Stomach (tissue), 9 donors: ENCODE results near the gene STAT5A. TPM values are rescaled to one million over a fixed set of nuclear protein-coding genes. Genes with fewer than 3 reads are reported as not detected.
"Not testable (repeated sequence)": the region's sequence is repeated elsewhere in the genome, so short reads cannot be mapped to it uniquely, and the experiment has no call there.

ENCODE experiments used
- DNase-seq, 2 donors: peaks; one replicate each; pipeline versions ENCODE4 v3.0.0 to v3.0.0-alpha.2; 2013 to 2019
- H3K27ac ChIP-seq, 5 donors: fragments of 200-600 bp in 4 of 5; sonication (generic) in 4 of 5; one replicate each; pipeline ENCODE4 v1.5.1; 2013 to 2019; ENCODE audit warnings: mild to moderate bottlenecking in 1 of 5, moderate library complexity in 1 of 5
- H3K27me3 ChIP-seq, 3 donors: fragments of 200-600 bp; sonication (generic); one replicate each; pipeline ENCODE4 v1.5.1; 2017 to 2019; ENCODE audit warnings: mixed run types in 1 of 3
- H3K36me3 ChIP-seq, 4 donors: fragments of 200-600 bp; sonication (generic); 1 replicate in 3 of 4; 2 replicates in 1 of 4; pipeline ENCODE4 v1.5.1; 2016 to 2019
- H3K4me1 ChIP-seq, 4 donors: fragments of 200-600 bp; sonication (generic); one replicate each; pipeline ENCODE4 v1.5.1; 2016 to 2019
- H3K4me3 ChIP-seq, 4 donors: fragments of 200-600 bp; sonication (generic) in 3 of 4; one replicate each; pipeline ENCODE4 v1.5.1; 2016 to 2019; ENCODE audit warnings: mild to moderate bottlenecking in 1 of 4
- H3K9me3 ChIP-seq, 4 donors: fragments of 200-600 bp; sonication (generic); one replicate each; pipeline ENCODE4 v1.5.1; 2016 to 2019
- CTCF ChIP-seq, 7 experiments: fragments of 450-650 bp in 4 of 7; fragments of 200-600 bp in 3 of 7; sonication (generic) in 3 of 7; IDR thresholded peaks; one replicate each; pipeline ENCODE4 v1.5.1; 2016 to 2019; ENCODE audit warnings: antibody characterized with exemption in 7 of 7, control low read depth in 2 of 7, mild to moderate bottlenecking in 1 of 7
- EP300 ChIP-seq: sonication (generic); formaldehyde crosslinking; IDR thresholded peaks from one replicate; pipeline ENCODE4 v1.6.1; 2017; ENCODE audit warnings: antibody characterized with exemption
- POLR2A ChIP-seq, 4 donors: fragments of 450-650 bp; IDR thresholded peaks; one replicate each; pipeline ENCODE4 v1.6.1; 2016; ENCODE audit warnings: antibody characterized with exemption in 4 of 4, control low read depth in 2 of 4, mild to moderate bottlenecking in 1 of 4, moderate library complexity in 1 of 4
- POLR2AphosphoS5 ChIP-seq, 3 donors: sonication (generic); formaldehyde crosslinking; IDR thresholded peaks; one replicate each; pipeline ENCODE4 v1.6.1; 2016; ENCODE audit warnings: antibody characterized with exemption in 3 of 3
- WGBS, 5 donors: extraction: QIAGEN DNeasy Blood & Tissue Kit in 3 of 5; methylation state at CpG; one replicate each; pipeline versions ENCODE4 v1.1.5 to v1.1.7; 2013 to 2018; 5-methylcytosine and 5-hydroxymethylcytosine counted together
- intact Hi-C: fragments of 100-400 bp; cut with DNase I; formaldehyde crosslinking; loops from one replicate; pipeline ENCODE4 v1.15.1; 2023; ENCODE audit warnings: low total_unique reads
- polyA plus RNA-seq, 3 donors: library from polyadenylated mRNA; stranded (reverse); fragments of 200-250 nt; gene quantifications; one replicate each; pipeline ENCODE4 v1.2.3, GENCODE V29; 2013
- total RNA-seq, 5 donors: library from RNA; depleted of rRNA; stranded (reverse); fragments of >200 nt; gene quantifications; one replicate each; pipeline versions ENCODE4 v1.1.0 to v1.2.3, GENCODE V29; 2014 to 2016
- donor health status: healthy with polysubstance abuse.
- donor health status: Bipolar disorder and iron deficiency.
- donor health status: healthy.

Gene STAT5A
- total and polyA plus RNA-seq, 8 donors = 9.6 to 81.7 (median 16.6) TPM

GRCh38 chr17:42303694-42304093 lies 15.4 kb downstream of the STAT5A start:
- intact Hi-C loops = no loop called here
- H3K9me3 ChIP-seq = no peaks in the 10 kb centered on the region
- 78 to 92% (median 81%) methylated on average over 3 of the region's 3 CpGs for WGBS, 5 donors
- no peak overlapping the region for H3K27ac ChIP-seq
- no peaks in the 10 kb centered on the region for H3K27me3 ChIP-seq
- no peak overlapping the region for H3K4me3 ChIP-seq
- TF ChIP-seq EP300 = no peak
- TF ChIP-seq POLR2AphosphoS5 (IDR thresholded peaks at IDR 0.05) = no peak
- TF ChIP-seq POLR2A (IDR thresholded peaks at IDR 0.05) = no peak
- TF ChIP-seq CTCF (IDR thresholded peaks at IDR 0.05) = no peak
- peaks cover 45 to 97% (median 95%) of the 10 kb centered on the region in 4 donors for H3K36me3 ChIP-seq
- no peak for DNase-seq
- no peaks in the 10 kb centered on the region for H3K4me1 ChIP-seq

DNA sequence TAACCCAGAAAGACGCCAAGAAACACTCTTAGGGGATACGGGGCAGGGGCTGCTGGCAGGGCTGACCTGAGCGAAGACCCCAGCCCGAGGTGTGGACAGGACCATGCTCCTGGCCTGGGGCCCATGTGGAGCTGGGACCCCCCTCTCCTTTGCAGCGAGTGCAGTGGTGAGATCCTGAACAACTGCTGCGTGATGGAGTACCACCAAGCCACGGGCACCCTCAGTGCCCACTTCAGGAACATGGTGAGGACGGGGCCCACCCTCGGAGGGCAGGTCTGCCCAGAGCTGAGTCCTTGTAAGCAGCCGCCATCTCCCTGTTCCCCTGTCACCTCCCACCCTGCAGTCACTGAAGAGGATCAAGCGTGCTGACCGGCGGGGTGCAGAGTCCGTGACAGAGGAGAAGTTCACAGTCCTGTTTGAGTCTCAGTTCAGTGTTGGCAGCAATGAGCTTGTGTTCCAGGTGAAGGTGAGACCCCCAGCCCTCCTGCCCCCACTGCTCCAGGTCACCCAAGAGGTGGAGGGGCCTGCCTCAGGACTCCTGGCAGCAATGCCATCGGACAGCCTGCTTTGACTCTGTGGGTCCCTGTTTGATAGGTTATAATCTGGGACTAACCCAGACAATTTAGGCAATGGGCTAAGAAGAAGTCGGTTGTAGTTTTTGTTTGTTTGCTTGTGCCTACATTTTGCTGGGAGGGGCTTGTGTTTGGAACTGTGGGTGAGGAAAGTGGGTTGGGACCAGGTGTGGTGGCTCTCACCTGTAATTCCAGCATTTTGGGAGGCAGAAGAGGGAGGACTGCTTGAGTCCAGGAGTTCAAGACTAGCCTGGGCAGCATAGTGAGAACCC lies 16.1 kb downstream of the STAT5A start:
- DNase-seq = no peak
- H3K4me1 ChIP-seq = peaks cover 0 to 6% (median 2%) of the 10 kb centered on the region in 4 donors
- H3K36me3 ChIP-seq = peaks cover 43 to 97% (median 95%) of the 10 kb centered on the region in 4 donors
- 92 to 96% (median 95%) methylated on average over 16 of the region's 16 CpGs for WGBS, 5 donors
- H3K27ac ChIP-seq = no peak overlapping the region
- TF ChIP-seq CTCF (IDR thresholded peaks at IDR 0.05) (no peak), EP300 (no peak), POLR2A (IDR thresholded peaks at IDR 0.05) (no peak), POLR2AphosphoS5 (IDR thresholded peaks at IDR 0.05) (no peak)
- intact Hi-C loops = no loop called here
- H3K4me3 ChIP-seq = no peak overlapping the region
- H3K27me3 ChIP-seq = no peaks in the 10 kb centered on the region
- no peaks in the 10 kb centered on the region for H3K9me3 ChIP-seq

GRCh38 chr17:42305031-42305330 lies 16.7 kb downstream of the STAT5A start:
- DNase-seq, H3K27ac ChIP-seq, H3K27me3 ChIP-seq, intact Hi-C loops, H3K9me3 ChIP-seq, H3K4me3 ChIP-seq: not testable (repeated sequence)
- H3K36me3 ChIP-seq = peaks cover 41 to 100% (median 99%) of the 10 kb centered on the region in 4 donors
- H3K4me1 ChIP-seq = peaks cover 0 to 12% (median 5%) of the 10 kb centered on the region in 4 donors
- WGBS, 5 donors = 93 to 99% (median 99%) methylated on average over 6 of the region's 6 CpGs

DNA sequence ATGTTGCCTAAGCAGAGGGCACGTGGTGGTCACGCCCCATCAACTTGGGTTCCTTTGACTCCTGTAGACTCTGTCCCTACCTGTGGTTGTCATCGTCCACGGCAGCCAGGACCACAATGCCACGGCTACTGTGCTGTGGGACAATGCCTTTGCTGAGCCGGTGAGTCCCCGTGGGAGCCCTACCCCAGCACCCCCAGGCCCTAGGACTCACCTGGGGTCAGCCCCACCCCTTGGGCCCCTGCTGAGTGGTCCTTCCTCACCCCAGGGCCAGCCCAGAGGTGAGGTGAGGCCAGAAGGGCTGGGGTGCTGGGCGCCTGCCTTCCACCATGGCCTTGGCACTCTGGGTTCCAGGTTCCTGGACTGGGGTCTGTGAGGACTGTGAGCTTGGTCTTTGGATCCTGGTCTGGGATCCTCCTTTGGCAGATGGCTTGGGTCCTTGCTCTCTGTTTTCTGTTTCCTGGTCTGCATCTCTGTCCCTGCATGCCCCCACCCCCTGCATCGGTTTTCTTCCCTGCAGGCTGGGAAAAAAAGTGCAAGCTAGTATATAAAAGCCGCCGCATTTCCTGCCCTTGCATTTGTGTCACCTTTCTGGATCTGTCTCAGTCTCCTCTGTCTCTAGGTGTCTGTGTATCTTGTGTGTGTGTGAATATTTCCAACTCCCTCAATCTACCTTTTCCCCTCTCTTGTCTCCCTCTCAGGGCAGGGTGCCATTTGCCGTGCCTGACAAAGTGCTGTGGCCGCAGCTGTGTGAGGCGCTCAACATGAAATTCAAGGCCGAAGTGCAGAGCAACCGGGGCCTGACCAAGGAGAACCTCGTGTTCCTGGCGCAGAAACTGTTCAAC lies 17.5 kb downstream of the STAT5A start:
- TF ChIP-seq POLR2AphosphoS5 (IDR thresholded peaks at IDR 0.05) = no peak
- TF ChIP-seq CTCF (IDR thresholded peaks at IDR 0.05) = no peak
- no peak for TF ChIP-seq EP300
- TF ChIP-seq POLR2A (IDR thresholded peaks at IDR 0.05) = no peak
- 85 to 92% (median 86%) methylated on average over 13 to 18 of the region's 18 CpGs for WGBS, 5 donors
- Histone ChIP-seq H3K4me3 (no peak overlapping the region), H3K27me3 (no peaks in the 10 kb centered on the region), H3K36me3 (peaks cover 45 to 100% (median 100%) of the 10 kb centered on the region in 4 donors), H3K27ac (no peak overlapping the region), H3K4me1 (peaks cover 3 to 19% (median 11%) of the 10 kb centered on the region in 4 donors), H3K9me3 (no peaks in the 10 kb centered on the region)
- no peak for DNase-seq
- intact Hi-C loops = no loop called here
